Measurements from ENCODE around the gene TMA16.
"Not testable (repeated sequence)": the region's sequence is repeated elsewhere in the genome, so short reads cannot be mapped to it uniquely, and the experiment has no call there.

The TMA16 gene

DNA sequence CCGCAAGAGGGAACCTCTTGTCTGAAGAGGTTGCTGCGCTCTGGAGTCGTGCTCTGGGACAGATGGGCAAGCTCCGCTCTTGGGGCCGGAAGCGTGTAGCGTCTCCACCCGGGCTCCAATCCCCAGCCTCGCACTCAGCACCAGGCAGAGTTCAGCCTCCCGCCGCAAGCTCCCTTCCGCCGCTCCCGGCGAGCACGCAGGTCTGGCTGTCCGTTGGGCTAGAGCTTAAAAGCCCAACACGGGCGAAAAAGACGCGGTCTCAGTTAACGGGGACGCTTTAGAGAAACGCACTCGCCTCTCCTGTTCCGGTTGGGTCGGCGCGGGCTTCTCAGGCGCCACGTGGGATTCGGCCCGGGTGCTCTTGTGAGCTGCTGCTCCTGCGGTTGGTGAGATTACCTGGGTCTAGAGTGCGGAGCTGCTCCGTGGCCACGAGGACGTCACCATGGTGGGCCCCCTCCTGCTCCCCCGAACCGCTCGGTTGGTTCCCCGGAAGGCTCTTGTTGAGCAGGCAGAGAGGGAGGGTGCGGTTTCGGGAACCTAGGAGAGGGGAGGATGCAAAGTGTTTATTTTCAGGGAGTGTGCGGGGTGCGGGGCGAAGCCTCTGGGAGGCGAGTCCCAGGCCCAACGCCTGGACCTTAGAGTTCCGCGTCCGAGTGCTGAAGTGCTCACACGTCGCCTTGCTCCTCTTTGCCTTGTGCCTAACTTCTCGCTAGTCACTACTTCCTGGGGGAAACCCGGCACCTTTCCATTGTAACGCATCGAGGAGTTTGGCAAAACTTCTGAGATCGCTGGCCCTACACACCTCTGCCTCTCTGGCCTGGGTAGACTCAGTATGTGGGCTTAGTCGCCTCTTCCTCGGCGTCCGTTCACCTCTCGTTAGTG, at the start of gene TMA16:
TSS of gene TMA16 (plus strand) at position 331 of the 882 bp plus-strand sequence. CDS start at position 443, 112 bp downstream.
- peak; percentile 83 for DNase-seq

DNA sequence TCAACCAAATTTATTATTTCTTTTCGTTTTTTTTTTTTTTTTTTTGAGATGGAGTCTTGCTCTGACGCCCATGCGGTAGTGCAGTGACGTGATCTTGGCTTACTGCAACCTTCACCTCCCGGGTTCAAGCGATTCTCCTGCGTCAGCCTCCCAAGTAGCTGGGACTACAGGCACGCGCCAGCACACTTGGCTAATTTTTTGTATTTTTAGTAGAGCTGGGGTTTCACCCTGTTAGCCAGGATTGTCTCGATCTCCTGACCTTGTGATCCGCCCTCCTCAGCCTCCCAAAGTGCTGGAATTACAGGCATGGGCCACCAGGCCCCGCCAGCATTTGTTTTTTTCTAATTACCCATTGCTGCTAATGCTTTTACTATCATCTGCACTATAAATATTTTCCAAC, 47.5 kb upstream of the TMA16 start:
- not testable (repeated sequence) for DNase-seq

DNA sequence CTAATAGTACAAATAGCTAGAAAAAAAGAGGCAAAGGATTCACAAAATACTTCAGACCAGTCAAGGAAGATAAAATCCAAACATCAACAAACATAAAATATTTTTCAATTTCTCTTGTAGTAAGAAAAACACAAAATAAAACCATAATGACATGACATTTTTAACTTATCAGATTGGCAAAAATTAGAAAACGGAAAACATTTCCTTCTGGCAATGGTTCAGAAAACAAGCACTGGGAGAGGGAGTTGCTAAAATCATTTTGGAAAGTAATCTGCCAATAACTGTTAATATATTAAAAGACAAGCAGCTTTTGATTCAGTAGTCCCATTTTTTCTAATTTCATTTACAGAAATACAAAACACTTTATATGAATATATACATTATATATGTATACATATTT, 47.0 kb upstream of the TMA16 start:
- DNase-seq = no peak

DNA sequence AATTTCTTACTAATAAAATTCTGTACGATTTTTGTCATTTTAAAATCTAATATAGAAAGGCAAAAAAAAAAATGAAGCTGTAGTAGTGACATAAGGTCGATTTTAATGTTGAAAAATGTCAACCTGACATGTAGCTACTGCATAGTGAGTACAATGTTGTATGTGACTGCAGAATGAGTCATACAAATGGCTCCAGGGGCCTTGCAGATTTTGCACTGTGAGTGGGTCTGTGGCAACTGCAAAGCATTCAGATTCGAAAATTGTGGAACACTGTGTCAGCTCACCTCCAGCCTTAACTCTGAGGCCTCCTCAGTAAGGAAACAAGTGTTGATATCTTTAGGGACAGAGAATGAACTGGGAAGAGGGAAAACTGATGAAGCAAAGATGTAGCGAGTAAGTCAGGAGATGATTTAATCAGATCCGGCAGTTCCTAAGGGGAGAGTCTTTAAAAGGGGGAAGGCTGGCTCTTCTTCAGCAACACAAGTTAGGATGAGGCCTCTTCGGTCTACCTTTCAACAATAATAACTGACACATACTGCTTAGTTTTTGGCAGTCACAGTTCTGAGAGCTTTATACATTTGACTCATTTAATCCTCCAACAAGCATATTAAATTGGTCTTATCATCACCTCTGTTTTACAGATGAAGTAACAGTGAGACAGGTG, 45.8 kb upstream of the TMA16 start:
- DNase-seq = no peak

DNA sequence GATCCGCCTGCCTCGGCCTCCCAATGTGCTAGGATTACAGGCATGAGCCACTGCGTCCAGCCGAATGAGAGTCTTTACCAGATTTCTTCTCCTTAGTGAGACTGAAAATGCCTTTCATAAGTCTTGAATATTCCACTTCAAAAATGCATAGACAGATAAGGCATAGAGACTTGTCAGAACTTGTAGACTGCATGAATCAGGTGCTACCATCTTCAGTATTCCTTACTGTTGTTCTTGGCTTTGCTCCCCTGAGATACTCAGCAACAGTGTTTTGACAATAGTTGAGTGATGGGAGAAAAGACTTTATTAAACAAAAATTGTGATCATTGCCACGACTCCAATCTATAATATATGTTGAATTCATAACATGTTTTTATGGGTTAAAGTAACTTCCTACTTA, 31.9 kb upstream of the TMA16 start:
- no peak for DNase-seq

DNA sequence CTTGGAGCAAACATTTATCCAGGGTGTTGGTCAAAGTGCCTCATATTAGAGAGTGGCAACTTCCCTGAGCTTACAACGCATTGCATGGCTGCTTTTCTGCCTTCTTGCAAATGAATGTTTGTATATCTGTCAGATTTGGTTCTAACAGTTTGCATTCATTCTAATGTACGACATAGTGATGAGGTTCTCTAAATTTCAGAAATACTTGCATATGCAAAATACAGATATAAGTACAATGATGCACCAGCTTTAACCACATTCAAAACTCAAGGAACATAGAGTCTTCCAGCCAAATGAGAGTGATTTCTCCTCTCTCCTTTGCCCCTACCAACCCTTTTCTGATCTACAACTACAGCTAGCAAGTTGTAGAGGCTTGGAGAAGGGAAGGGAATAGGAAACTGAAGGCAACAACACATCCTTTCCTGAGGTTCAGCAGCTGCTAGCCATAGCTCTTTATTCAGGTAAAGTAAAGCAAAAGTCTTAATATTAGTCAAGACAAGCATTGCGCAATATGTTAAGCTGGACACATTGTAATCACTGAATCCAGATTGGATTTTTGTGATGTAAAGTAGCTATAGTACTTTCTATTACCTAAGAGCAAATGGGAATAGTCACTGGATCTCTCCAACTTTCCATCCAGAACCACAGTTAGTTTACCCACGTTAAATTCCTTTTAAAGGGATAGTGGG, 27.3 kb upstream of the TMA16 start:
- no peak for DNase-seq

DNA sequence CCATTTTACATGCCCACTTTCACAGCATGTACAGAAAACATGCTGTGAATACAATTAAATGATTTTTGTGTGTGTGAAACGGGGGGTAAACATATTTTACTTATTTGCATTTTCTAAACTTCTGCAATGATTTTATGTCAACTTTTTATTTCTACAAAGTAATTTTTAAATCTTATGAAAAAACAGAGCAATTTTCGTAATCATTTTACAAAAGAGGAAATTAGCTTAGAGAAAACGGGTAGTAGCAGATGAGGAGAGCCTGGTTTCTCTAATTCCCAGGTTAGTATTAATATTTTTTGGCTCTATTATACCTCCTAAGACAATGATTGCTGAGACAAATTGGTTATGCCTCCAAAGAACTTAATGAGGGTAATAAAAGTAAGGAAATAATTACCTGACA, 24.1 kb upstream of the TMA16 start:
- DNase-seq = no peak

DNA sequence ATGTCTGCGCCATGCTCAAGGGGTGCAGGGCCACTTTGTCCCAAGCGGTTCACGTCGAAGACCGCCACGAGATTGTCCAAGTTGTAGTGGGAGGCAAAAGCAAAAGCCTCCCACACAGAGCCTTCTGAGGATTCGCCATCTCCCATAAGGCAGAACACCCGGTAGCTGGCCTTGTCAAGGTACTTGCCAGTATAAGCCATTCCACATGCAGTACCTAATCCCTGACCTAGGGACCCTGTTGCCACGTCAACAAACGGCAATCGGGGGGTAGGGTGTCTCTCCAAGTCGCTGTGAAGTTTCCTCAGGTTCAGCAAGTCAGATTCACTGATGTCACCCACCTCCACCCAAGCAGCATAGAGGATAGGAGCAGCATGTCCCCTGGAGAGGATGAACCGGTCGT, 21.4 kb upstream of the TMA16 start:
- DNase-seq = no peak

DNA sequence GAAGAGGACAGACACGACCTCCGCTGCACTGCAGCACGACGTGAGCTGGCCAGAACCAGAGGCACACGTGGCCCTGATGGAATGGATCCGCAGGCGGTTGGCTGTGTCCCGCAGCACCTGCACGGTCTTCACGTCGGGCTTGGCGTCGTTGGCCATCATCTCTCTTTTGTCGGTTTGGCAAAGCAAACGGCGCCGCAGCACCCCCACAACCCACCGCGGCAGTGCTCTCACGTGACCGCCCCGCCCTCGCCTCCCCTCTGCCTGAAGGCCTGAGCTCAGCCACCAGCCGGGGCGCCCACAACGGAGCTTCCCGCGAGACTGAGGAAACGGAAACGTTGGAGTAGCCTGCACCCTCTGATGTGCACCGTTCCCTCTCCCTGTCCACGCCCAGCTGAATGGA, 20.9 kb upstream of the TMA16 start, which contains the start of gene TKTL2:
TSS of gene TKTL2 (minus strand) at position 179 of the 400 bp plus-strand sequence. CDS start at position 159, 20 bp downstream.
- DNase-seq = no peak

DNA sequence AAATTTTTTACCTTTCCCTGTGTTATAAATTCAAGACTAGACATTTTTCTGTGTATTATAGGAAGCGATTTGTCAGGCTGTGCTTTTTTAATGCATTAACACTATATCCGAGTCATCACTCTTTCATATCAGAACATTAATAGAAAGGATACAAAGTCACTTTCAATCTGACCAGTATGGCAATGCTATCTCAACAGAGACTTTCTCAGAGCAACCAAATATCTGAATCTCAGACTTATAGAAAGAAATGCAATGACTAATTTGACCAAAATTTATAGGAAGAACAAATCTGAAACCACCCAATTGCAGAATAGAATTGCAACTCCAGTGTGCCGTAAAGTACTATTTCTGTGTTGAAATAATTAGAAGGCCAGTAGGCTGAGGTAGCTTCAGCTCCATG, 20.5 kb upstream of the TMA16 start:
- DNase-seq = no peak

DNA sequence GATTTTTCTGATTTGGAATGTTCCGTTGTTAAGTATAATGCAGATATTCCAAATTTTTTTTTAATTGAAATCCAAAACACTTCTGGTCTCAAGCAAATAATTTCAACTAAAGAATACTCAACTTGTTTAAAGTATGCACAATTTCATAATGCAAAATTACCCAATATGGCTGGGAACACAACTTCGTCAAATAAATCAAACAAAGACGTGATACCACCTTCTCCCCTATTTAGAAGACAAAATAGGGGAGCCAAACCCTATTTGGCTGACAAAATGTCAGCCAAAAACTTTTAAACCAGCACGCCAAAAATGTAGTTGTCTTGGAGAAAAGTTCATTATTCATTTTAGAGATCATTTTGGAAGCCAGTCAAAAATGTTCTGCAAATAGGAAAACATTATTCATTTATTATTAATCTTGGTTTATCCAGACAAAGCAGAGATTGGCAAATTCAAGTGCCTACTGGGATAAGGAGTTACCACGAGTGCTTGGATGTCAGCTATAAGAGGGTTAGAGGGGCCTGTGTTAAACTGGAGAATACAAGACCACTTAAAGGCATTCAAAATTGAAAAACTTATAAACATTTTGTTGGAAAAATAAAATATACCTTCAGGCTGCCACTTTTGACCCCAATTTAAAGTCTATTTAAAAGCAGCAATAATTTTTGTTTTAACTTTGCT, 17.6 kb upstream of the TMA16 start:
- DNase-seq = no peak

DNA sequence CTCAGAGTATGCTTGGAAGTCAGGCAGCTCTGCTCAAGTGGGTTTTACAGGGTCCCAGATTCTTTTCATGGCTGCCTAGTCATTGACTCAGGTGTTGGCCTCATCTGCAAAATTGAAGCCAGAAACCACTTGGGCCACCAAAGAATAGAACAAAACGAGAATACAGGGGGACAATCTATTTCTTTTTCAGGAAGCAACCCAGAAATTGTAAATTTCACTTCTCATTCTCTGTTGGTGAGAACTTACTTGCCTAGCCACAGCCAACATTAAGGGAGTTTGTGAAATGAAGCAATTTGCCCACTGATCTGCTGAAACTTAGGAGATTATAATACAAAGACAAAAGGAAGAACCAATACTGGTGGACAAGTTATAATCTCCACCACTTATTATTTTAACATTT, 12.3 kb upstream of the TMA16 start:
- no peak for DNase-seq

DNA sequence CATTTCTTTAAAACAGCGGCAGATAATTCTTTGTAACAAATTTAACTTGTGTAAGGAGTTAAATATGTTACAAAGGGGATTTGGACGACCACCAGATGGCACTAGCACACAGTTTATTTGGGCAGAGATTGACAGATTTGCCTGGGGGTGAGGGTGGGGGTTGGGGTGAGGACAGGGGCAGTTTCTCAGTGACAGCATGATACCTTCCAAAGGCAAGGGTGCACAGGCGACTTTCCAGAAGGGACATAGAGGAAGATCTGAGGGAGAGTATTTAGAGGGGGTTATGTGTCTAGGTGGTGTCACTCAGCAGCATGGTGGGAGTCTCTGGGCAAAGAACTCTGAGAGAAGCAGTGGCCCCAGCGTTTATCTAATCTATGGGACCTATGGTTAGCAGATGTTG, 9.6 kb upstream of the TMA16 start:
- DNase-seq = no peak

DNA sequence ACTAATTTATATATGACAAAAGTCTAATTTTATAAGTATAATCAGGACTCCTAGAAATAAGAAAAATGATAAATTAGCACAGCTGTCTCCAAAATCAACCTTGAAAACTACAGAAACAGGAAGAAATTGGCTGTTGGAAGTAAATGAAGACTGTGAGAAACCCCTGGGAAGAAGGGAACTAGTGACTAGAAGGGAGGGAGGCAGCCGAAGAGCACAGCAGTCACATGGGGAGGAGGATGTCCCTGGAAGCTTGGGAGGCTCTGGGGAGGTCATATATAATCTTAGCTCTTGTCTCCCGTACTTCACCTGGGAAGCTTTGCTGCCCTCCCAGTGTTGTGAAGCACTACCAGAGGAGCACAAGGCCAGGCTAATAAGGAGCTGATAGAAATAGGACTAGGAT, 8.9 kb upstream of the TMA16 start:
- no peak for DNase-seq

DNA sequence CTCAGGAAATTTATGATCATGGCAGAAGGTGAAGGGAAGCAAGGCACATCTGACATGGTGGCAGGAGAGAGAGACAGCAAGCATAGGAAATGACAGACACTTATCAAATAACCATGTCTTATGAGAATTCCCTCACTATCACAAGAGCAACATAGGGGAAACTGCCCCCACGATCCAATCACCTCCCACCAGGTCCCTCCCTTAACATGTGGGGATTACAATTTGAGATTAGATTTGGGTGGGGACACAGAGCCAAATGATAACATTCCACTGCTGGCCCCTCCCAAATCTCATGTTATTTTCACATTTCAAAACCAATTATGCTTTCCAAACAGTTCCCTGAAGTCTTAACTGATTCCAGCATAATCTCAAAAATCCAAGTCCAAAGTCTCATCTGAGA, 8.2 kb upstream of the TMA16 start:
- no peak for DNase-seq

DNA sequence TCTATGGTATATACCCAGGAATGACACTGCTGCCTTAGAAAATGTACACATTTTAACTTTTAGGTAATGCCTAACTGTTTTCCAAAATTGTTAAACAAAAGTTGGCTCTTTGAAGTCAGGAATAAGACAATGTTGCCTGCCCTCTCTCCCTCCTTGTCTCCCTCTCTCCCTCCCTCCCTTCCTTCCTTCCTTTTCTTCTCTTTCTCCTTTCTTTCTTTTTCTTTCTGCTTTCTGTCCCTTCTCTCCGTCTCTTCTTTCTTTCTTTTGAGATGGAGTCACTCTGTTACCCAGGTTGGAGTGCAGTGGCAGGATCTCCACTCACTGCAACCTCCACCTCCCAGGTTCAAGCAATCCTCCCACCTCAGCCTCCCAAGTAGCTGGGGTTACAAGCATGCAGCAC, 4.6 kb upstream of the TMA16 start:
- DNase-seq = no peak

DNA sequence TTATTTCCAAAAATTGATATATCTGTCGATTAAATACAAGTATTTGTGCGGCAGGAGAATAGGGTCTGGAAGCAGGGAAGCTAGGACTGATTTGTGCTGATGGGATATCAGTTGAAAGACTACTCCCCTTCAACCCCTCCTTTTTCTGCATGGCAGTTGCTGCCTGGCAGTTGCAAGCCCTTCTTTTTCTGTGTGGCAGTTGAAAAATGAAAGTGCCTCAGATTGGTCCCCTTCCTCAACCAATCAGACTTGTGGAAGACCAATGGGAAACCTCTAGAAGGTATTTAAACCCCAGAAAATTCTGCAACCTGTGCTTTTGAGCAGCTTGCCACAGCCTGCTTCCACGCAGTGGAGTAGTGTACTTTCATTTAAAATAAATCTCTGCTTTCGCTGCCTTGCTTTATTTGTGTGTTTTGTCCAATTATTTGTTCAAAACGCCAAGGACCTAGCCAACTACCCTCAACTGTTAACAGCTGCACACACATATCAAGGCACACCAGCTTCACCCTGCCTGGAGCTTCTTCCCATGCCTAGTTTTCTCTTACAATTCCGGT, 1.5 kb upstream of the TMA16 start:
- DNase-seq = no peak

DNA sequence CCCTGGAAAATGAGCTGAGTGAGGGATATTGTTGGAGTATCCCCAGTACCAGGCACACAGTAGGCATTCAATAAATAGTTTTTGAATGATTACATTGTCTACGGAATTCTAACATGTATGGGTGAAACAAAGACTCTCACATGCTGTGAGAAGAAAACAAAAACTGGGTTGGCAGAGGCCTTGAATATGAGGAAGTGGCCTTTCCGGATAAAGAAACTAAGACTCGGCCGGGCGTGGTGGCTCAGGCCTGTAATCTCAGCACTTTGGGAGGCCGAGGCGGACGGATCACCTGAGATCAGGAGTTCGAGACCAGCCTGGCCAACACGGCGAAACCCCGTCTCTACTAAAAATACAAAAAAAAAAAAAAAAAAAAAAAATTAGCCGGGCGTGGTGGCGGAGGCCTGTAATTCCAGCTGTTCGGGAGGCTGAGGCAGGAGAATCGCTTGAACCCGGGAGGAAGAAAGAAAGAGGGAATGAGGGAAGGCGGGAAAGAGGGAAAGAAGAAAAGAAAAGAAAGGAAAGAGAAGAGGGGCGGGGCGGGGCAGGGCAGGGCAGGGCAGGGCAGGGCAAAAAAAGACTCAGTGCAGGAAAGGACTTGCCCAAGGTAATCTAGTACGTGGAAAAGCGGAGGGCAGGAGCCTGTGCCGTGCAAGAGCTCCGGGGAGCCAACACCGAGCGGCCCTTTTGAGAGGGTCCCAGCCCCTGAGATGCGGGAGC, 689 bp upstream of the TMA16 start:
- no peak for DNase-seq

DNA sequence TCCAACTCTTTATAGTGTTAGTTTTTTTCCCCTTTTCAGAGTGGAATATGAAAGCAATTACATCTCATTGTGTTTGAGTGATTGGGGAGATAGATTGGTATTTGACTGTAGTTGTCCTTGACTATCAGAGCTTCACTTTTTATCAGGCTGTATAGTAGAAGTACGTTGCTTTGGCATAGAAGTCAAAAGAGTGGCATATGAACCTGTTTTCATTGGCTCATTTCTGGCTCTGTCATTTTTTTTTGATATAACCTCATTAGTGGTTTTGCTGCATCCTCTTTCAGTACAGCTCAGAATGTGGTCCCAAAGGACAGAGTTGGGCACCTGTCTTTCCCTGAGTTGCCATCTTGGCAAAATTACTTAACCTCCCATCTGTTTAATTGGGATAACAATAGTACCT, 1.4 kb downstream of the TMA16 start:
- DNase-seq = peak; percentile 11

DNA sequence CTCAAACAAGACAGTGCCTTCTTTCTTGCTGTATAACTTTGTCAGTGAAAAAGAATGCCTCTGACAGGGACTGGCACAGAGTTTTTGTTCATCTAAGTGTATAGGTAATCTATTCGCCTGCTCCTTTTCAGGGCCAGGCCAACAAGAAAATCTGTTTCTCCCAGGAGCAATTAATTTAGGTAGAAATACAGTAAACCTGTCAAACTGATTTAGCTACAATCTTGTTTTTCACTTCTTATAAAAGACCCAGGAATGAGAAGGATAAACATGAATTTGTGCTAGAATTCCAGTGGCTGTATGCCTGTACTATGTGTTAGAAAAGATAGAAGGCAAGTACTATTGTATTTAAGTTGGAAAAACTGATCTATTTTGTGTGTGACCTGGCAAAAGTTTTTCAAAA, 6.1 kb downstream of the TMA16 start:
- DNase-seq = no peak

DNA sequence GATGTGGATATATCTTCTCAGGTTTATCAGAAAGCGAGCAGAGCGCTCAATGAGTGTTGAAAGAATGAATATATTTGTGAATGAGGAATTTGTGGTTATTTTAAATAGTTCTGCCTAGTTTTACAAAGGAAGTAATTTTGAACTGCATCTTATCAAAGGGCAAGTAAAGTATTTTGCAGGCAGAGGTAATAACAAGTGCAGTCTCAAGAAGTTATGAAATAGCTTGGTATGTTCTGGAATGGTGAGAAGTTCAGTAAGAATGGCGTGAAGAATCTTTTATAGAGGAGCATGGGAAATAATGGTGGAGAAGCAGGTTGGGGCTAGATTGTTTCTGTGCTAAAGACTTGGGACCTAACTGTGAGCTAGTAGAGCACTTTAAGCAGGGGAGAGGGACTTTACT, 10.9 kb downstream of the TMA16 start:
- DNase-seq = no peak

DNA sequence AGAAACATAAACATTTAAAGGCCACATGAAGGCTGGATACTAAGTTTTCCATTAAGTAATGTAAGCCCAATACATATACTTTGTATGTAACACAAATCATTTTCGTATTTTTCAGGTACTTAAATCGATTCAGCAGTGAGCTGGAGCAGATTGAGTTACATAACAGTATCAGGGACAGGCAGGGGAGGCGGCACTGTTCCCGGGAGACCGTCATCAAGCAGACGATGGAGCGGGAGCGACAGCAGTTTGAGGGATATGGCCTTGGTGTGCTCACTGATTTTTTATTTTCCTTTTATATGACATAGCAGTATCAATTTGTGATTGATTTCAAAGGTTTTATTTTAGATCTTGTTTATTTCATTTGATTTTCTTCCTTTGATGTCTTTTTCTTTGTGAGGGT, 20.7 kb downstream of the TMA16 start:
- no peak for DNase-seq

All from NCI-H2171 (cell line).